GM12892 (cell line): ENCODE measurements around the gene LHFPL6.

Source experiments
- DNase-seq: peaks from one replicate; pipeline ENCODE4 v3.0.0; 2011; ENCODE audit not compliant: insufficient read length
- FAIRE-seq: peaks from 2 replicates; lab custom pipeline; 2011; peaks lifted over from hg19 to GRCh38; lab: Jason Lieb, UNC
- POLR2A ChIP-seq: IDR thresholded peaks from 2 replicates; pipeline ENCODE4 v1.6.1; 2011; ENCODE audit warnings: low read depth, low read length, control low read depth
- POLR2AphosphoS5 ChIP-seq: IDR thresholded peaks from 2 replicates; pipeline ENCODE4 v1.6.1; 2011; ENCODE audit warnings: low read depth, low read length, control low read depth
- TAF1 ChIP-seq: IDR thresholded peaks from 2 replicates; pipeline ENCODE4 v1.6.1; 2011; ENCODE audit warnings: low read depth, mild to moderate bottlenecking, control low read depth, low read length, borderline replicate concordance

The LHFPL6 gene

DNA sequence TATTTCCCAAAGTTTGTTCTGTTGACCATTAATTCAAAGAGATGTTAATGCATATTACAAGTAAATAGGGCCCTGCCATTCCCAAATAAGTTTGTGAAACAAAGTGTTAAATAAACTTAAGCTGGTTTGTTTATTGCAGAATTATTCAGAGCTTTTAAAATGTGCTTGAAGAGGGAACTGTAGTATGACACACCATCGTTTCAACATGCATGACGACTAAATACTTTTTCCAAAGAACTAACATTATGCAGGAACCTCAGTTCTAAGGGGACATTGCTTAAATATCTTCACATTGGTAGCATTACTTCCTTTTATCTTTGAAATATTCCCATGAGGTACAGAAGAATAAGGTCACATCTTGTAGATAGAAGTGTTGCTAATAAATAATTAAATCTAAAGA lies 14.6 kb downstream of the LHFPL6 start:
- TF ChIP-seq POLR2AphosphoS5 (no peak), POLR2A (no peak), TAF1 (no peak)
- no peak for DNase-seq
- no peak for FAIRE-seq

DNA sequence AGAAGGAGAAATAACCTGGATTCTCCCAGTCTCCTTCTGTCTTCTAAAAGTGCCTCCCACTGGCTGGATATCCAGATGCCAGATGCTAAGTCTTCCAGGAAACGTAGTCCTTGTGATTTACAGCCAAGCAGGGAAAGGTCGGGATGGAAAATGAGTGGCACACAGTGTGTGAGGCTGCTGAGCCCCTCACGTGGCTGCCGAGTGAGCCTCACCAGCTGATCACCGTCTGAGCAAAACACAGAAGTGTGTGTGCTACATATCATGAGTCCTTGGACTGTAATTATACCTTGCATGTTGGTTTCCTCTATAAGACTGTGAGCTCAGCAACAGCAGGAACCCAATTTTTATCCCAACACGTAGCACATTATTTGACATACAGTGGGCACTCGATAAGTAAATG lies 15.1 kb downstream of the LHFPL6 start:
- TF ChIP-seq POLR2AphosphoS5 (no peak), POLR2A (no peak), TAF1 (no peak)
- DNase-seq, result no peak
- FAIRE-seq, result no peak

DNA sequence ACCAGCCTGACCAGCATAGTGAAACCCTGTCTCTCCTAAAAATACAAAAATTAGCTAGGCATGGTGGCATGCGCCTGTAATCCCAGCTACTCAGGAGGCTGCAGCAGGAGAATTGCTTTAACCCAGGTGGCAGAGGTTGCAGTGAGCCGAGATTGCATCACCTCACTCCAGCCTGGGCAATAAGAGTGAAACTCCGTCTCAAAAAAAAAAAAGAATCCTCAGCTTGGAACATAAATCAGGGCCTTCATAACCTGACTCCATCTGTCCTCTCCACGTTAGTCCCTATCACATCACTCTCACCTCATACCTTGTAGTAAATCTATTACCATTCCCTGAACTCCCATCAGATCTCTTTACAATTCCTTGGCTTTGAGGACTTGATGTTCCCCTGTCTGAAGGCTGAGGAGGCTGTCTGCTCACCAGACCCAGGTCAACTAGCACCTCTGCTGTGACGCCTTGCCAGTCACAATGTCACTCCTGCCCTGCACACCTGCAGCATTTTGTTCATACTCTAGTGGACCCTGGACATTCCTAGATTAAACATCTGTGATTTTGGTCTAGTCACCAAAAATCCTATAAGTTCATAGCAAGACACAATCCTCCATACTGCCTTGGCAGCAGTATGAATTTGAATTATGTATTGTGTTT lies 15.9 kb downstream of the LHFPL6 start:
- no peak for DNase-seq
- peak; percentile 30 for FAIRE-seq
- TF ChIP-seq POLR2A, result no peak
- TF ChIP-seq POLR2AphosphoS5, result no peak
- no peak for TF ChIP-seq TAF1

DNA sequence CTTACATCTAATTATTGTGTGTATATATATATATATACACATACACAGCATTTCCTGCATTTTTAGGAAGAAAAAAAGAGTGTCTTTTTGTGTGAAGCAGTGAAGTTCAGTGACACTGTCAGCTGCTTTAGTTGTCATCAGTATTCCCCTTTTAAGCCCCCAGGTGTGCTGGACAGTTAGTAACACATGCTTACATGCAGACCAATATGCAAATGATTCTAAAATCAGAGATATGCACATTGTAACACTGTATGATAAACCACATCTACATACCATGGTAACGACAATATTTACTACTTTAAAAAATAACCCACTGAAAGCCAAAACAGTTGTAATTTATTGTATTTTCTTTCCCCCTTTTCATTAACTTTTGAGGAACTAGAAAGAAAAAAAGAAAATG lies 16.8 kb downstream of the LHFPL6 start:
- TF ChIP-seq POLR2AphosphoS5 (no peak), TAF1 (no peak), POLR2A (no peak)
- FAIRE-seq, result no peak

DNA sequence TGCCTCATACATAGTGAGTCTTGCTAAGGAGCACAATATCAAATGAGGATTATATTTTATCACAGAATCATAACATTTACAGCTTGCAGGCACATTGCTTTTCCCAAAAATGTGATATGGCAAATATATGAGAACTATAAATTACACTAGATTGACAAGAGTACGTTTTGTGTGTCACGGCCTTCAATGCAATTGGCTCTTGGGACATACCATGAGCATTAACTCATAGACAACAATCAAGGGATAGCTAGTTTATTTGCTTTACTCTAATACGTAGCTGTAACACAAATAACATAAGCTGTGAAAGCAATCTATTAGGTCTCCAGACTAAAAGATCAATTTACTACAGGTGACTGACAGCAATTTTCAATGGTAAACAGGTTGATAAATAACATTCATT lies 17.8 kb downstream of the LHFPL6 start:
- DNase-seq, result no peak
- TF ChIP-seq POLR2A, result no peak
- TF ChIP-seq TAF1, result no peak
- no peak for TF ChIP-seq POLR2AphosphoS5
- no peak for FAIRE-seq

More for the DNA sequence above, 16.8 kb downstream of the LHFPL6 start:
- DNase-seq, result no peak

DNA sequence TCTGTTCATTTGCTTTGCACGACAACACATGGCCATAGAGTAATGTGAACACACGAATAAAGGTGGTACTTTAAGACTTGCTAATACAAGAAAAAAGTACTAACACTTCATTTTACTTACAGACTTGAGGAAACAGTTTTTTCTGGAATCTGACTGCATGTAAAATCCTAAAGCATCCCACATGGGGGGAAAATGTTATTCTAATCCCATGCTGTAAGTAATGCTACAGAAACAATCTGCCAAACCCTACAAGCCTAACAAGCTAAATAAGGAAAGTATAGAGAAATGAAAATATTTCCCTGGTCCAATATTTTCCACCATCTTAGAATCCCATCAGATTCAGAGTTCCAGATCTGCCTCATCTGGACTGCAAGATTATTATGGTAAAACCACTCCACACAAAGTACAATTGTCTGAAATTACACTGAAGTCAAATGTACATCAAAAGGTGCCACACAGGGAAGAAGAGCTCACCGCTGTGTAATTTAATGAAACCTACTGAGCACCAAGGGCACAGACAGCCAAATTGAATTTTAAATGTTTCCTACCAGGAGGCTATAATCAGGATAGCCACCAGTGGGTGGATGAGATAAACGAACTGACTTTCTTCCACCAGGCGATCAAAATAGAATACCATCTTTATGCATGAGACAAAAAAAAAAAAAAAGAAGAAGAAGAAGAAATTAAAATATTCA lies 22.0 kb downstream of the LHFPL6 start:
- FAIRE-seq, result no peak
- no peak for DNase-seq
- TF ChIP-seq TAF1 (no peak), POLR2AphosphoS5 (no peak), POLR2A (no peak)

DNA sequence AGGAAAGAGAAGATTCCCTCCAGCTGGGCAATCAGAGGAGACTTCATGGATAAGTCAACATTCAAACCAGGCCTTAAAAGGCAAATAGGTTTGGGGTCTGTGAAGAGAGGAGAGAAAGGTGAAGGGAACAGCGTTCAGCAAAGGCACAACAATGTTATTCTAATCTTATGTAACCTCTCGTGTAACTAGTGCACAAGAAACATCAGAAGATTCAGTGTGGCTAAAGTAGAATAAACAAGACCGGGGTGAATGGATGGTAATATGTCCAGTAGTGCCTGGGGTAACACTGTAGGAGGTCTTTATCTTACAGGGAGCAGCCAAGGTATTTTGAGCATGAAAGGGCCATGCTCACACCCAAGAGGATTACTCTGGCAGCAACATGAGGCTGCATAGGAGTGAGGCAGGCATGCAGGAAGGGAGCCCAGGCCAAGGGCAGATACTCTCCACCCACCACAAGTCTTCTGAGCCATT lies 24.1 kb downstream of the LHFPL6 start:
- TF ChIP-seq POLR2A (no peak), POLR2AphosphoS5 (no peak), TAF1 (no peak)
- DNase-seq (no peak), FAIRE-seq (no peak)

DNA sequence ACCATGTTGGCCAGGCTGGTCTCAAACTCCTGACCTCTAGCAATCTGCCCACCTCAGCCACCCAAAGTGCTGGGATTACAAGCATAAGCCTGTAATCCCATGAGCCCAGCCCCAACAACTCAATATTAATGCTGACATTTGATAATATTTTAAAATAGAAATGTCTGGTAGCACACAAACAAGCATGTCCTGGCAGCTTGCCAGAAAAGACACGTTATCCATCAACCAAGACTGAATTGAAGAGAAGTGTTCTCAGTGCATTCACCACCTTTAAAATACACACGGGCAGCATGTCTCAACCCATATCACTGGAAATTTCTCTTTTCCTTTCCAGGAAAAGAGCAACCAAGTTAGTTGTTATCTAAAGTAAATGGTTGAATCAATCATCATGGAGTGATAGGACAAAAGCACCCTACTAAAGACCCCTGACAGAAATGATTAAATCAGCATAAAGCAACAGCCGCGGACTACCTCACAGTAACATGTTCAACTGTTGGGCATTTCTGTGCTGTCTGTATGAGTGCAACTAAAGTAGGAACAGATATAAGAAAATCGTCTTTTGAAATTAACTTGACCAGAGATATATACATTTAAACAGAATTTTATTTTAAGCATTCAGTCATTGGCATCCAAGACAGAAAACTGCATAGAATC lies 25.0 kb downstream of the LHFPL6 start:
- TF ChIP-seq POLR2AphosphoS5 (no peak), POLR2A (no peak), TAF1 (no peak)
- DNase-seq (no peak), FAIRE-seq (no peak)

DNA sequence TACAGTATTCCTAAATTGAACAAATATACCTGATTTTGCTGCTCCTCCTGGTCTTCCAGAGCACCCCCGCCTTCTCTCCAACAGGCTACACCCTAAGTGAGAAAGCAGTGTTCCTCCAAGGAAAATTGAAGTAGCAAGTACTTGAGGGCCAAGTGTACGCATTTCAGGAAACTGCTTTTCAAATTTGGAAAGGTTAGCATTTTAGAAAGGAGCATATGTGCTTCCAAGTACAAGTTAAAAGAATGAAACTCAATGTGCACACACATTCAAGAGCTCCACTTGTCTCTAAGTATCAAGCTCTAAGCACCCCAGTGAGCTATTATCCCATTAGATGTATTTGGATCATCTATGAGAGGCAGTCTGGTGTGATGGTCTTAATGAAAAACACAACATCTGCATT lies 25.8 kb downstream of the LHFPL6 start:
- FAIRE-seq (peak; percentile 5), DNase-seq (no peak)
- TF ChIP-seq POLR2A (no peak), TAF1 (no peak), POLR2AphosphoS5 (no peak)

DNA sequence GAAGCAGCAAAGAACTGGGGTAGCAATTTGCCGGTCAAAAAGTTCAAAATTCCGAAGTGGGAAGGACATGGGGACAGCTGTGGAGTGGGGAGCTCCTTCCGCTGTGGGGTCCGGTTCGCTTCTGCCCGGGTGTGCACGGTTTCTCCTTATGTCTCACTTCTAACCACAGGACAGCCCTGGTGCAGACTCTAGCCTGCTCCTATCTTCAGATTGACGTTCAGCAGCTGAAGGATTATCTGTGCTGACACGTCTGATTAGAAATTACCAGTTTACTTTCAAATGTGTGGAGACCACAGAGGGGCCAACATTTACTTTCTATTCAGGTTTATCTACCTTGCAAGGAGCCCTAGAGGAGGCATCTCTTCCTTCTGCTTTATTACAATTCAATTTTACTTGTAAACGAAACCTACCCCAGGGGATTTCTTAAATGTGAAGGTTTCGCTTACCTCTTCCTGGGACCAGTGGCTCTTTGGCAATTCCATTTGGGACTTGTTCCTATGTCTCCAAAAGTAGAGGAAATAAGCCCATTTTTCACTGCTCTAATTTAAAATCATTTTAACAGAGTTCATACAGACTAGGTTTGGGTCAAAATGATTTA lies 27.3 kb downstream of the LHFPL6 start:
- FAIRE-seq, result peak; percentile 65
- no peak for DNase-seq
- TF ChIP-seq TAF1, result no peak
- TF ChIP-seq POLR2AphosphoS5, result no peak
- no peak for TF ChIP-seq POLR2A

DNA sequence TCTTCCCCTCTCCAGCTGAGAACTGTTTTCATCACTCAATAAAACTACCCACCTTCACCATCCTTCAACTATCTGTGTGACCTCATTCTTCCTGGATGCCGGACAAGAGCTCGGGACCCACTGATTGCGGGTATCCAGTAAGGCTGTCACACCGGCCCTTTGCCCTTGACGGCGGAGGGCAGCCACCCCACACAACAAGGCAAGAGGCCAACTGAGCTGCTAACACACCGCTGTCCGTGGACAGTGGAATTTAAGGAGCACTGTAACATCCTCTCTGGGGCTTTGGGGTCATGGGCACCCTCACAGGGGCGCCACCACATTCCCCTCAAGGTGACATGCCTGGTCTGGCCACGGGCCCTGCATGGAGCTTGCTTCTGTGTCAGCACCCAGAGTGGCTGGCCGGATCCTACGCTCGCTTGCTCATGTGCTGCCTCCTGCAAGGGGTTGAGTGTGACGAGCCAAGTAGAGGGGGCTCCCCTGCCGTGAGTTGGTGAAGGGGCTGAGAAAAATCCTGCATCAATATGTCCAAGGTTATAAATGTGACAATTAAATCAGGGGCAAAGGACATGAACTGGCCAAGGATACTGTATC lies 31.4 kb downstream of the LHFPL6 start:
- TF ChIP-seq POLR2A (no peak), TAF1 (no peak)
- no peak for FAIRE-seq
- DNase-seq, result no peak
